HepG2 (cell line): ENCODE results near the gene COQ7. TPM values are rescaled to one million over a fixed set of nuclear protein-coding genes. Genes with fewer than 3 reads are reported as not detected.

Experiments used
- CBX5 ChIP-seq: sonication (generic); formaldehyde crosslinking; IDR thresholded peaks from 2 replicates; pipeline ENCODE4 v1.4.0; 2020; ENCODE audit warnings: missing genetic modification reagents, borderline replicate concordance
- FOXM1 ChIP-seq: sonication (generic); formaldehyde crosslinking; IDR thresholded peaks from 2 replicates; pipeline ENCODE4 v1.5.0; 2020; ENCODE audit warnings: missing genetic modification reagents
- GATA4 ChIP-seq: sonication (generic); IDR thresholded peaks from 2 replicates; pipeline ENCODE4 v1.6.1; 2016; ENCODE audit warnings: antibody characterized with exemption, low read depth, borderline replicate concordance
- HINFP ChIP-seq: sonication (generic); formaldehyde crosslinking; IDR thresholded peaks from 2 replicates; pipeline ENCODE4 v1.4.0; 2020; ENCODE audit warnings: low read depth, mild to moderate bottlenecking, missing genetic modification reagents
- MBNL3 ChIP-seq: fragments of 250-450 bp; sonication (Bioruptor Pico); conservative IDR thresholded peaks from 2 replicates; pipeline ENCODE4 v1.8.0; 2022; ENCODE audit warnings: mild to moderate bottlenecking, inconsistent platforms
- MZF1 ChIP-seq: sonication (generic); formaldehyde crosslinking; IDR thresholded peaks from 2 replicates; pipeline ENCODE4 v1.8.1; 2023; ENCODE audit warnings: mild to moderate bottlenecking, missing genetic modification reagents, borderline replicate concordance
- SIN3B ChIP-seq: fragments of 150-350 bp; IDR thresholded peaks from 2 replicates; pipeline ENCODE4 v1.6.1; 2014; ENCODE audit warnings: low read length
- SPEN ChIP-seq: sonication (generic); formaldehyde crosslinking; IDR thresholded peaks from 2 replicates; pipeline ENCODE4 v1.5.1; 2020; ENCODE audit warnings: low read depth, mild to moderate bottlenecking, missing genetic modification reagents
- STAT6 ChIP-seq: sonication (generic); formaldehyde crosslinking; IDR thresholded peaks from 2 replicates; pipeline ENCODE4 v1.4.0; 2020; ENCODE audit warnings: missing genetic modification reagents, mild to moderate bottlenecking, borderline replicate concordance
- TCF12 ChIP-seq, 2 experiments: fragments of 450-650 bp in 1 of 2; sonication (generic) in 1 of 2; formaldehyde crosslinking in 1 of 2; IDR thresholded peaks; 2 replicates each; pipeline versions ENCODE4 v1.6.1 to v1.8.0; 2017 to 2022; ENCODE audit warnings: antibody characterized with exemption in 1 of 2, mild to moderate bottlenecking in 1 of 2, missing genetic modification reagents in 1 of 2, moderate library complexity in 1 of 2
- ZBTB20 ChIP-seq: sonication (generic); formaldehyde crosslinking; IDR thresholded peaks from 2 replicates; pipeline ENCODE4 v1.8.1; 2023; ENCODE audit warnings: missing genetic modification reagents, low read depth, mild to moderate bottlenecking, borderline replicate concordance
- ZFP41 ChIP-seq: sonication (generic); formaldehyde crosslinking; IDR thresholded peaks from 2 replicates; pipeline ENCODE4 v1.4.0; 2020; ENCODE audit warnings: mild to moderate bottlenecking, missing genetic modification reagents, borderline replicate concordance
- ZNF263 ChIP-seq: sonication (generic); formaldehyde crosslinking; IDR thresholded peaks from 2 replicates; pipeline ENCODE4 v1.4.0; 2020; ENCODE audit warnings: missing genetic modification reagents
- ZNF33B ChIP-seq: sonication (generic); formaldehyde crosslinking; IDR thresholded peaks from 2 replicates; pipeline ENCODE4 v1.5.1; 2020; ENCODE audit warnings: mild to moderate bottlenecking, missing genetic modification reagents
- ZNF34 ChIP-seq: sonication (generic); formaldehyde crosslinking; IDR thresholded peaks from 2 replicates; pipeline ENCODE4 v1.4.0; 2020; ENCODE audit warnings: mild to moderate bottlenecking, missing genetic modification reagents, borderline replicate concordance
- ZNF362 ChIP-seq: sonication (generic); formaldehyde crosslinking; IDR thresholded peaks from 2 replicates; pipeline ENCODE4 v1.4.0; 2020; ENCODE audit warnings: missing genetic modification reagents, mild to moderate bottlenecking, borderline replicate concordance
- ZNF614 ChIP-seq: IDR thresholded peaks from 2 replicates; pipeline ENCODE4 v1.6.1; 2018; ENCODE audit warnings: missing biosample characterization, missing genetic modification reagents, inconsistent platforms, borderline replicate concordance
- ZNF687 ChIP-seq: sonication (generic); formaldehyde crosslinking; IDR thresholded peaks from 2 replicates; pipeline ENCODE4 v1.5.1; 2020; ENCODE audit warnings: mild to moderate bottlenecking, missing genetic modification reagents, moderate library complexity
- ZNF746 ChIP-seq: sonication (generic); formaldehyde crosslinking; IDR thresholded peaks from 2 replicates; pipeline ENCODE4 v1.8.0; 2022; ENCODE audit warnings: mild to moderate bottlenecking, missing genetic modification reagents
- polyA plus RNA-seq, 8 experiments: library from polyadenylated mRNA; depleted of rRNA in 3 of 8; stranded (reverse) in 7 of 8; unstranded in 1 of 8; fragments of >200 nt; fragmentation: Illumina TruSeq in 4 of 8; extraction: Trizol in 4 of 8; gene quantifications; 2 replicates each; pipeline versions ENCODE4 v1.2.1 to v1.2.3, GENCODE V29; 2011 to 2016; ENCODE audit warnings: low read depth in 4 of 8, missing spikeins in 1 of 8, mixed read lengths in 1 of 8; ENCODE audit not compliant: insufficient read depth in 1 of 8
- total RNA-seq, 5 experiments: library from RNA; depleted of rRNA; stranded (reverse); fragments of >200 nt; fragmentation: Illumina TruSeq; extraction: Trizol; gene quantifications; 2 replicates each; pipeline ENCODE4 v1.2.3, GENCODE V29; 2016; ENCODE audit warnings: low read depth in 1 of 5

The COQ7 gene
- total and polyA plus RNA-seq, 2 of the 13 experiments (the other 11 are each of a cell fraction or from before 2014, with no cell fraction given): 20.1 to 45.7 TPM

DNA sequence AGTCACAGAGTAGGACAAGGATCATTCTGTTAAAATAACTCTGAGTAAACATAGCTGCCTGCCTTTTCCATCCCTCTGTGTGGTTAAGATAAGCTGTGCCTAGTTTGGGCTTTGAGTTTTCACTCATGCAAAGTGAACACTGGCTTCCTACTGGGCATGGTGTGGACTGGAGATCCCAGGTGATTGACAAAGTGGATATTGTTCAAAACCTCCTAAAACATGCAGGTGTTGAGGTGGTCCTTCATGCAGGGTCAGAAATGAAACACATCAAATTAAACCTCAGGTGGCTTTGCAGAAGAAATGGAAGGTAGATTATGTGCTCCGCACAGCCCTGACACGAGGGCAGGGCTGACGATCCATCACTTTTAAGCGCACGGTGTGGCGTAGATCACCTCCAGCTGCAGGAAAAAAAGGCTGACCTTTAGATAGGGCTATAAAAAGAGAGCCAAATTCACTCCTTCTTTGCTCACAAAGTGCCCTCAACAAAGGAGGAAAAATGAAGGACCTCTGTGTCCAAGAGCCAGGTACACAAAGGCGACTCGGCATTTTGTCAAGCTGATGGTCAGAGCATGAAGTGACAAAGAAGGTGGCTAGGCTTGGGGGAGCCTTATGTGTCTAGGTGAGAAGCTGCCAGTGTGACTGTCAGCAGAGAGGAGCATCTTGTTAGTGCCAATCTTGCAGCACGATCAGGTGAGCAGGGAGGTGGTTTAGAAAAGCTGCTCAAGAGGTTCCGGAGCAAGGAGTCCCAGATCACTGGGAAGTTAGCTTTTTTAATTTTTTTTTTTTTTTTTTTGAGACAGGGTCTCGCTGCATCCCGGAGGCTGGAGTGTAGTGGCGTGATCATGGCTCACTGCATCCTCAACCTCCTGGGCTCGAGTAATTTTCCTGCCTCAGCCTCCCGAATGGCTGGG, 26.5 kb downstream of the COQ7 start (continued):
- TF ChIP-seq STAT6 (CRISPR knock-in tag): no peak
- no peak for TF ChIP-seq ZNF362 (CRISPR knock-in tag)
- TF ChIP-seq ZNF34 (CRISPR knock-in tag): no peak
- TF ChIP-seq FOXM1 (CRISPR knock-in tag): no peak
- no peak for TF ChIP-seq MZF1 (CRISPR knock-in tag)
- TF ChIP-seq ZNF746 (CRISPR knock-in tag): no peak
- TF ChIP-seq TCF12 (IDR thresholded peaks at IDR 0.05): no peak
- no peak for TF ChIP-seq TCF12 (CRISPR knock-in tag; IDR thresholded peaks at IDR 0.05)
- TF ChIP-seq HINFP (CRISPR knock-in tag): no peak
- no peak for TF ChIP-seq ZNF687 (CRISPR knock-in tag)
- TF ChIP-seq ZFP41 (CRISPR knock-in tag): no peak
- TF ChIP-seq MBNL3 (CRISPR knock-in tag): no peak
- TF ChIP-seq ZBTB20 (CRISPR knock-in tag): 0 out of 2 replicates have a peak, but pooled peaks have one; percentile 33
- TF ChIP-seq SIN3B: no peak
- no peak for TF ChIP-seq CBX5 (CRISPR knock-in tag)
- TF ChIP-seq SPEN (CRISPR knock-in tag): no peak; the same call in 1 of the 2 replicates
- no peak for TF ChIP-seq ZNF614 (CRISPR knock-in tag)
- TF ChIP-seq ZNF263: 0 out of 2 replicates have a peak, but pooled peaks have one; percentile 17
- no peak for TF ChIP-seq GATA4
- TF ChIP-seq ZNF33B (CRISPR knock-in tag): no peak
